Neuronal stem cell (in vitro differentiated cells): ENCODE data around the gene ENAH.

Source experiments
- DNase-seq: peaks from one replicate; pipeline ENCODE4 v3.0.0-alpha.2; 2013; ENCODE audit warnings: low spot score
- H2AFZ ChIP-seq: one replicate; pipeline ENCODE4 v1.6.1; 2013; ENCODE audit warnings: mild to moderate bottlenecking, low read length, inconsistent platforms
- H2AK5ac ChIP-seq: 2 replicates; pipeline ENCODE4 v1.6.1; 2013; ENCODE audit warnings: low read depth, mild to moderate bottlenecking, inconsistent platforms, low read length, moderate library complexity, mixed read lengths
- H2BK120ac ChIP-seq: 2 replicates; pipeline ENCODE4 v1.6.1; 2013; ENCODE audit warnings: low read depth, mild to moderate bottlenecking, inconsistent platforms, low read length, moderate library complexity, mixed read lengths
- H2BK12ac ChIP-seq: one replicate; pipeline ENCODE4 v1.6.1; 2013; ENCODE audit warnings: low read length, inconsistent platforms
- H2BK15ac ChIP-seq: 2 replicates; pipeline ENCODE4 v1.6.1; 2013; ENCODE audit warnings: mild to moderate bottlenecking, low read length, inconsistent platforms, mixed read lengths
- H2BK5ac ChIP-seq: one replicate; pipeline ENCODE4 v1.6.1; 2013; ENCODE audit warnings: inconsistent platforms, mild to moderate bottlenecking, low read length, moderate library complexity
- H3K14ac ChIP-seq: one replicate; pipeline ENCODE4 v1.6.1; 2013; ENCODE audit warnings: low read length, inconsistent platforms
- H3K18ac ChIP-seq: 2 replicates; pipeline ENCODE4 v1.6.1; 2013; ENCODE audit warnings: low read length, inconsistent platforms
- H3K23ac ChIP-seq: 2 replicates; pipeline ENCODE4 v1.6.1; 2013; ENCODE audit warnings: low read depth, mild to moderate bottlenecking, mixed read lengths, low read length, inconsistent platforms; ENCODE audit not compliant: poor library complexity
- H3K27ac ChIP-seq: replicated peaks from 3 replicates; pipeline ENCODE4 v1.5.1; 2013; ENCODE audit warnings: low read length, inconsistent platforms
- H3K27me3 ChIP-seq, 3 experiments: 2 replicates each; pipeline ENCODE4 v1.6.1; 2013; ENCODE audit warnings: low read length in 3 of 3, mild to moderate bottlenecking in 2 of 3, inconsistent platforms in 1 of 3, low read depth in 1 of 3, mixed read lengths in 1 of 3, moderate library complexity in 1 of 3; ENCODE audit not compliant: control insufficient read depth in 3 of 3, insufficient read depth in 3 of 3
- H3K36me3 ChIP-seq, 2 donors: replicated peaks in 1 of 2; 2 replicates each; pipeline ENCODE4 v1.6.1; 2013; ENCODE audit warnings: low read length in 2 of 2; ENCODE audit not compliant: control insufficient read depth in 2 of 2, insufficient read depth in 2 of 2
- H3K4ac ChIP-seq: 2 replicates; pipeline ENCODE4 v1.6.1; 2013; ENCODE audit warnings: inconsistent platforms, mild to moderate bottlenecking, low read length, moderate library complexity
- H3K4me1 ChIP-seq, 2 donors: 1 replicate in 1 of 2; 2 replicates in 1 of 2; pipeline ENCODE4 v1.6.1; 2013; ENCODE audit warnings: low read length in 2 of 2, low read depth in 1 of 2; ENCODE audit not compliant: control insufficient read depth in 2 of 2, insufficient read depth in 1 of 2
- H3K4me2 ChIP-seq: one replicate; pipeline ENCODE4 v1.6.1; 2013; ENCODE audit warnings: mild to moderate bottlenecking, low read length, inconsistent platforms; ENCODE audit not compliant: insufficient read depth, poor library complexity, severe bottlenecking
- H3K4me3 ChIP-seq, 2 donors: 2 replicates each; pipeline ENCODE4 v1.5.1; 2013; ENCODE audit warnings: low read length in 2 of 2, mild to moderate bottlenecking in 2 of 2, inconsistent platforms in 1 of 2, moderate library complexity in 1 of 2
- H3K79me1 ChIP-seq: one replicate; pipeline ENCODE4 v1.6.1; 2013; ENCODE audit warnings: low read depth, mild to moderate bottlenecking, inconsistent platforms, low read length, moderate library complexity
- H3K9ac ChIP-seq: one replicate; pipeline ENCODE4 v1.6.1; 2013; ENCODE audit warnings: mild to moderate bottlenecking, low read depth, low read length, inconsistent platforms; ENCODE audit not compliant: poor library complexity
- H3K9me3 ChIP-seq, 2 donors: replicated peaks in 1 of 2; 2 replicates each; pipeline versions ENCODE3 to v1.6.1; 2013; ENCODE audit warnings: low read length in 2 of 2, mild to moderate bottlenecking in 2 of 2, inconsistent platforms in 1 of 2, low read depth in 1 of 2, mixed read lengths in 1 of 2, moderate library complexity in 1 of 2; ENCODE audit not compliant: control insufficient read depth in 2 of 2, insufficient read depth in 1 of 2
- H4K8ac ChIP-seq: one replicate; pipeline ENCODE4 v1.6.1; 2013; ENCODE audit warnings: low read depth, mild to moderate bottlenecking, inconsistent platforms, low read length, moderate library complexity
- H4K91ac ChIP-seq: one replicate; pipeline ENCODE4 v1.6.1; 2013; ENCODE audit warnings: low read length, low read depth, mild to moderate bottlenecking, inconsistent platforms; ENCODE audit not compliant: poor library complexity
- WGBS, 2 donors: extraction: QIAGEN DNeasy Blood & Tissue Kit; methylation state at CpG; one replicate each; pipeline ENCODE4 v1.1.7; 2013; ENCODE audit warnings: missing lambda C conversion rate in 2 of 2, mixed read lengths in 1 of 2; ENCODE audit not compliant: insufficient read length in 2 of 2, insufficient replicate concordance in 1 of 2; ENCODE audit errors: extremely low coverage in 2 of 2; 5-methylcytosine and 5-hydroxymethylcytosine counted together

ENAH gene

GRCh38 chr1:225691377-225691776 is 38.5 kb upstream of the ENAH start:
- Histone ChIP-seq H2BK5ac (no peak overlapping the region), H3K18ac (no peak overlapping the region), H3K27me3 (peaks cover 0 to 7% (median 0%) of the 10 kb centered on the region in 3 experiments), H4K8ac (no peak overlapping the region), H3K9ac (no peak overlapping the region), H3K23ac (no peak overlapping the region), H3K4me2 (no peak overlapping the region), H3K4me1 (peaks cover 0 to 2% of the 10 kb centered on the region in 2 donors), H2BK12ac (no peak overlapping the region), H3K14ac (no peak overlapping the region), H4K91ac (no peak overlapping the region), H2BK120ac (no peak overlapping the region), H3K79me1 (no peaks in the 10 kb centered on the region), H2AFZ (no peak overlapping the region), H3K36me3 (no peaks in the 10 kb centered on the region), H3K9me3 (no peaks in the 10 kb centered on the region), H3K4ac (no peak overlapping the region), H3K4me3 (no peak overlapping the region), H2BK15ac (no peak overlapping the region), H2AK5ac (no peak overlapping the region), H3K27ac (no peak overlapping the region)
- no CpG with 5 or more reads among the region's 2 CpGs for WGBS, 2 donors
- no peak for DNase-seq

GRCh38 chr1:225689882-225690459 is 37.0 kb upstream of the ENAH start:
- peaks cover 0 to 7% (median 0%) of the 10 kb centered on the region in 3 experiments for H3K27me3 ChIP-seq
- no peak overlapping the region for H2AFZ ChIP-seq
- no peak overlapping the region for H3K18ac ChIP-seq
- no peak overlapping the region for H4K91ac ChIP-seq
- H2BK120ac ChIP-seq, result no peak overlapping the region
- no peak for DNase-seq
- H2AK5ac ChIP-seq, result no peak overlapping the region
- H2BK12ac ChIP-seq, result no peak overlapping the region
- H3K4me3 ChIP-seq, result no peak overlapping the region
- H3K4ac ChIP-seq, result no peak overlapping the region
- H3K79me1 ChIP-seq, result no peaks in the 10 kb centered on the region
- H3K9ac ChIP-seq, result no peak overlapping the region
- no peaks in the 10 kb centered on the region for H3K9me3 ChIP-seq
- no peak overlapping the region for H3K23ac ChIP-seq
- H3K14ac ChIP-seq, result no peak overlapping the region
- no peak overlapping the region for H3K27ac ChIP-seq
- no peak overlapping the region for H2BK15ac ChIP-seq
- H3K4me1 ChIP-seq, result no peaks in the 10 kb centered on the region
- H4K8ac ChIP-seq, result no peak overlapping the region
- no peak overlapping the region for H3K4me2 ChIP-seq
- H3K36me3 ChIP-seq, result no peaks in the 10 kb centered on the region
- WGBS, 2 donors, result no CpG with 5 or more reads among the region's 2 CpGs
- no peak overlapping the region for H2BK5ac ChIP-seq

- H2BK5ac ChIP-seq, result no peak overlapping the region
- no peak overlapping the region for H3K18ac ChIP-seq
- no peaks in the 10 kb centered on the region for H3K79me1 ChIP-seq
- no peaks in the 10 kb centered on the region for H3K36me3 ChIP-seq
- H3K4me1 ChIP-seq, result no peaks in the 10 kb centered on the region
- H3K14ac ChIP-seq, result no peak overlapping the region
- WGBS, 2 donors, result no CpG with 5 or more reads among the region's 2 CpGs
- no peak overlapping the region for H2BK15ac ChIP-seq
- peaks cover 0 to 13% (median 0%) of the 10 kb centered on the region in 3 experiments for H3K27me3 ChIP-seq
- H3K4me2 ChIP-seq, result no peak overlapping the region
- H2AFZ ChIP-seq, result no peak overlapping the region
- no peaks in the 10 kb centered on the region for H3K9me3 ChIP-seq
- no peak for DNase-seq
- H2BK12ac ChIP-seq, result no peak overlapping the region
- no peak overlapping the region for H3K4me3 ChIP-seq
- H2AK5ac ChIP-seq, result no peak overlapping the region
- H4K8ac ChIP-seq, result no peak overlapping the region
- H3K4ac ChIP-seq, result no peak overlapping the region
- H3K23ac ChIP-seq, result no peak overlapping the region
- no peak overlapping the region for H3K9ac ChIP-seq
- H3K27ac ChIP-seq, result no peak overlapping the region
- no peak overlapping the region for H2BK120ac ChIP-seq
- no peak overlapping the region for H4K91ac ChIP-seq
Measured at GRCh38 chr1:225688345-225688744, 35.4 kb upstream of the ENAH start.

DNA sequence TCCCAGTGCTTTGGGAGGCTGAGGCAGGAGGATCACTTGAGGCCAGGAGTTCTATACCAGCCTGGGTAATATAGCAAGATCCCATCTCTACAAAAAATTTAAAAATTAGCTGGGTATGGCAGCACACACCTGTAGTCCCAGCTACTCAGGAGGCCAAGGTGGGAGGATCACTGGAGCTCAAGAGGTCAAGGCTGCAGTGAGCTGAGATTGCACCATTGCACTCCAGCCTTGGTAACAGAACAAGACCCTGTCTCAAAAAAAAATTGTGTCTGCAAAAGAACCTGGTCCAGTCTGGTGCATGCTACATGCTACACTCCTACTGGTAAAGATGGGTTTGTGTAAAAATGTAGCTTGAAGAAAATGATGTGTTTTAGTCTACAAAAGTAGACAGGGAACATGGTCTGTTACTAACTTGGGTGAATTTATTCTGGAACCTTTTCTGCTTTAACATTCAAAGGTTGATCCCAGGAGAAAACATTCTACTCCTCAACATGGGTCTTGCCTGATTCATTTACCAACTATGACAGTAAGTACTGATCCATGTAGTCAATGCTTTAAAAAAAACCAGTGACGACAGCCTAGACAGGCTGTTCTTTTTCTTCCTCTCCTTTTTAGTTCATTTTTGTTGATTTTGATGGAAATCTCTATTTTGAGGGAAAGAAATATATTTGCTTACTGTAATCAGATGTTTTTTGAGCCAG is 32.7 kb upstream of the ENAH start:
- no peak overlapping the region for H3K27ac ChIP-seq
- peaks cover 0 to 13% (median 0%) of the 10 kb centered on the region in 3 experiments for H3K27me3 ChIP-seq
- H3K14ac ChIP-seq, result no peak overlapping the region
- H3K4ac ChIP-seq, result no peak overlapping the region
- H3K4me1 ChIP-seq, result no peaks in the 10 kb centered on the region
- no peak overlapping the region for H3K9ac ChIP-seq
- no peak overlapping the region for H3K18ac ChIP-seq
- no peak overlapping the region for H2BK15ac ChIP-seq
- no peak overlapping the region for H4K8ac ChIP-seq
- no peak overlapping the region for H3K4me3 ChIP-seq
- no peak overlapping the region for H2AFZ ChIP-seq
- no peaks in the 10 kb centered on the region for H3K79me1 ChIP-seq
- no peak overlapping the region for H2BK120ac ChIP-seq
- no peak overlapping the region for H2BK5ac ChIP-seq
- no peak overlapping the region for H3K23ac ChIP-seq
- WGBS, 2 donors, result no CpG with 5 or more reads among the region's 1 CpG
- no peak overlapping the region for H2AK5ac ChIP-seq
- H3K9me3 ChIP-seq, result no peaks in the 10 kb centered on the region
- no peak overlapping the region for H3K4me2 ChIP-seq
- no peak for DNase-seq
- H2BK12ac ChIP-seq, result no peak overlapping the region
- no peaks in the 10 kb centered on the region for H3K36me3 ChIP-seq
- no peak overlapping the region for H4K91ac ChIP-seq
